Activated CD4-positive, alpha-beta memory T cell treated with anti-CD3 and anti-CD28 coated beads, Interleukin-2, amount 10 ng/mL, durations not matched to agents 7 days and 5 days (primary cell): ENCODE data around the gene KCNQ1. TPM values are rescaled to one million over a fixed set of nuclear protein-coding genes. Genes with fewer than 3 reads are reported as not detected.
A peak's percentile ranks its signal among the peaks of the same experiment; 100 is the strongest.

Source experiments
- CTCF ChIA-PET: fragments of 350-600 bp; sonication (Branson Sonifier 250); formaldehyde crosslinking; loops from one replicate; lab custom pipeline; 2021; ENCODE audit warnings: antibody characterized with exemption, inconsistent platforms; lab: Charles Lee
- POLR2A ChIA-PET: fragments of 350-600 bp; sonication (Branson Sonifier 250); formaldehyde crosslinking; loops from one replicate; lab custom pipeline; 2021; ENCODE audit warnings: antibody characterized with exemption; lab: Charles Lee
- DNase-seq: peaks from one replicate; pipeline ENCODE4 v3.0.0-alpha.2; 2020
- H3K27ac Mint-ChIP-seq: one replicate; pipeline ENCODE4 v1.8.0; 2021; ENCODE audit warnings: mild to moderate bottlenecking, mixed read lengths
- H3K27me3 Mint-ChIP-seq: one replicate; pipeline ENCODE4 v1.8.0; 2021; ENCODE audit warnings: mixed read lengths
- H3K36me3 Mint-ChIP-seq: one replicate; pipeline ENCODE4 v1.8.0; 2021; ENCODE audit warnings: low read depth, mixed read lengths
- H3K4me1 Mint-ChIP-seq: one replicate; pipeline ENCODE4 v1.8.0; 2021; ENCODE audit warnings: mixed read lengths
- H3K4me3 Mint-ChIP-seq: one replicate; pipeline ENCODE4 v1.8.0; 2021; ENCODE audit warnings: mild to moderate bottlenecking, mixed read lengths
- H3K9me3 Mint-ChIP-seq: one replicate; pipeline ENCODE4 v1.8.0; 2021; ENCODE audit warnings: mixed read lengths
- total RNA-seq, 2 experiments: library from RNA; stranded (reverse); gene quantifications; one replicate each; pipeline ENCODE4 v1.2.3, GENCODE V29; 2021

The KCNQ1 gene
- total RNA-seq, 2 experiments from 2014 or later, result 14.8 to 15.0 TPM

DNA sequence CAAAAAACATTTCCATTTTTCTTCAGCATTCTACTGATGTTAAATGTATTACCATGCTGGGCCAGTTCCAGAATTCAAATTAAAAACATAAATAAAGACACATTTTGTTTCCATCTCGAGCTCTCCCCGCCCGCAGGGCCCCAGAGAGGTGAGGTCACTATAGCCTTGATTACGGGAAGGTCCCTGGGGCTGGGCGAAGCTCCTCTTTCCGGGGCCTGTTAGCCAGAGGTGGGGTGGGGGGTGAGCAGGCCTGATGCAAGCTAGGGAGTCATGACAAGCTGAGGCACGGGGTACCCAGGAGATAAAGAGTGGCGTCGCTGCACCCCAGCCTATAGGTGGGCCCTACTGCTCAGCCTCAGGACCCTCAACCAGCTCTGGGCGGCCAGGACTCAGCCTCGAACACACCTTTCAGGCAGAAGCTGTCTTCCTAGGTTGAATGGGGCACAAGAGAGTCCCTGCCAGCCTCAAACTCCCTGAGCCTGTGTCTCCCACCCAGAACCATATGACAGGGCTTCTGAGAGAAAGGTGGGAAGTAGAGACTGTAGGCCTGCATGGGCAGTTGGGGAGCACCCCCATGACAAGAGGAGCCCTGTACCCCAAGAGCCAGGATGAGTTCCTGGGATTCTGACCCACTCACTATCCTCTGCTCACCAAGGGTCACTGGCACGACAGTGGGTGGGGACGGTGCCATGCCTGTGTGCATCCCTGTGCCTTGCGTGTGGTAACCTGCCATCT, 220.2 kb downstream of the KCNQ1 start:
- H3K4me3 Mint-ChIP-seq, result no peak overlapping the region
- H3K27me3 Mint-ChIP-seq, result no peaks in the 10 kb centered on the region
- H3K27ac Mint-ChIP-seq, result no peak overlapping the region
- ChIA-PET CTCF (no interaction called here), POLR2A (no interaction called here)
- no peaks in the 10 kb centered on the region for H3K4me1 Mint-ChIP-seq
- DNase-seq, result no peak
- peaks cover 12% of the 10 kb centered on the region for H3K36me3 Mint-ChIP-seq
- H3K9me3 Mint-ChIP-seq, result peaks cover 13% of the 10 kb centered on the region

- Mint-ChIP-seq H3K36me3 (peaks cover 8% of the 10 kb centered on the region), H3K4me1 (no peaks in the 10 kb centered on the region), H3K27ac (no peak overlapping the region), H3K9me3 (peaks cover 5% of the 10 kb centered on the region), H3K4me3 (no peak overlapping the region), H3K27me3 (no peaks in the 10 kb centered on the region)
- DNase-seq, result no peak
- ChIA-PET CTCF (no interaction called here), POLR2A (no interaction called here)
These were observed 221.0 kb downstream of the KCNQ1 start for GRCh38 chr11:2665526-2666400.

DNA sequence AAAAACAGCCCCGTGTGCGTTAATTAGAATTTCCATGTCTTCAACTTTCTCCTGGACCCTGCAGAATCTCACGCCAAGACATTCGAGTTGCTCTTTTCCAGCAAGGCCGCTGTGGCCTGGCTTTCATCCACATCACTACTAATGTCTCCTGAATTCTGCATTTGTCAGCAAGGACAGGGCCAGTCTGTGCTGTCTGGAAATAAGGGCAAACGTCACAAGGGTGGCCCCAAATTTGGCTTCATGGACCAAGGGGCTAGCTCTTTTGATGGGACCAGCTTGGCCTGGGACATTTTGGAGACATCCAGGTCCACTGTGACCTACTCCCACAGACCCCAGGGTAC, 221.6 kb downstream of the KCNQ1 start:
- Mint-ChIP-seq H3K27me3 (no peaks in the 10 kb centered on the region), H3K9me3 (no peaks in the 10 kb centered on the region), H3K27ac (no peak overlapping the region), H3K36me3 (peaks cover 3% of the 10 kb centered on the region), H3K4me1 (no peaks in the 10 kb centered on the region), H3K4me3 (no peak overlapping the region)
- ChIA-PET POLR2A (no interaction called here), CTCF (no interaction called here)
- no peak for DNase-seq

GRCh38 chr11:2666828-2667570, 222.2 kb downstream of the KCNQ1 start:
- no peak overlapping the region for H3K27ac Mint-ChIP-seq
- H3K4me1 Mint-ChIP-seq, result no peaks in the 10 kb centered on the region
- no peaks in the 10 kb centered on the region for H3K27me3 Mint-ChIP-seq
- no peak for DNase-seq
- H3K4me3 Mint-ChIP-seq, result no peak overlapping the region
- ChIA-PET POLR2A (no interaction called here), CTCF (no interaction called here)
- no peaks in the 10 kb centered on the region for H3K9me3 Mint-ChIP-seq
- H3K36me3 Mint-ChIP-seq, result peaks cover 3% of the 10 kb centered on the region

- CTCF ChIA-PET, result no interaction called here
- DNase-seq, result no peak
- POLR2A ChIA-PET, result no interaction called here
- H3K9me3 Mint-ChIP-seq, result no peaks in the 10 kb centered on the region
- no peaks in the 10 kb centered on the region for H3K36me3 Mint-ChIP-seq
- H3K4me1 Mint-ChIP-seq, result no peaks in the 10 kb centered on the region
- H3K27ac Mint-ChIP-seq, result no peak overlapping the region
- no peaks in the 10 kb centered on the region for H3K27me3 Mint-ChIP-seq
- no peak overlapping the region for H3K4me3 Mint-ChIP-seq
These were observed 223.1 kb downstream of the KCNQ1 start for GRCh38 chr11:2667940-2668339.

GRCh38 chr11:2668876-2669275, 224.1 kb downstream of the KCNQ1 start:
- DNase-seq, result peak; percentile 7
- H3K4me3 Mint-ChIP-seq, result no peak overlapping the region

DNA sequence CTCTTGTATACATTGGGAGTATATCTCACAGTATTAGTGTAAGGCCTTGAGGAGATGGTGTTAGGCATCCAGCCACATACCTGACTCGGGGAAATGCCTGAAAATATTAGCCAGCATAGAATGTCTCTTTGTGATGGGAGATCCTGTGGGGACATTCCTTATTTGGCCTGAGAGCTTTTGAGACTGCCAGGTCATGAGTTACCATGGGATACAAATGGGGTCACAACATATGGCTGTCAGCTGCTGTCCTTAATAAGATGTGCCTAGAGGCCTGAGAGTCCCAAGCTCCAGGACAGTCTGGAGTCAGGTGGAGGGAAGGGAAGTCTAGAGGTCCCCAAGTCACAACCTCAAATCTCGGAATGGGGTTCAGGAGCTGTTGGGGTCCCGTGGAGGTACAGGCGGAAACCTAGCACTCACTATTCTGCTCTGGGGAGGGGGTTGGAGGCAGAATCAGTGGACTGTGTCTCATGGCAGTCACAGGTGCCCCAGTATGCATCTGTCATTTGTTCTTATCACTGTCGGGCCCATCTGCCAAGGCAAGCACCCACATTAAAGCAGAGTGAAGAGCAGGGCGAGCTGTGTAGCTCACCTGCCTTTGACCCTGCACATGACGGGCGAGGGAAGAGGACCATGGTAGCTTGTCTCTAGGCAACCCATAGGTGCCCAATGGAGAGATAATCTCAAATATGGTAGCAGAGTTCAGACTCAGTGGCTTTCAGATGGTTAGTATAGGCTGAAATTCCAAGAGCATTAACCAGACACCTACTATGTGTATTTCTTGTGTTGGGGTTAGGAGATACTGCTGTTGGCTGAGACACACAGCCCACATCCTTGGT, 225.0 kb downstream of the KCNQ1 start:
- Mint-ChIP-seq H3K36me3 (no peaks in the 10 kb centered on the region), H3K27me3 (no peaks in the 10 kb centered on the region)

More at GRCh38 chr11:2668876-2669275, 224.1 kb downstream of the KCNQ1 start:
- Mint-ChIP-seq H3K36me3 (no peaks in the 10 kb centered on the region), H3K27ac (no peak overlapping the region), H3K27me3 (no peaks in the 10 kb centered on the region), H3K4me1 (no peaks in the 10 kb centered on the region), H3K9me3 (no peaks in the 10 kb centered on the region)
- ChIA-PET POLR2A (interaction anchor here (1.0 kb wide), 1 partner anchor 15 kb away, joined by 3 read pairs; no protein-coding TSS in a partner anchor), CTCF (no interaction called here)

DNA sequence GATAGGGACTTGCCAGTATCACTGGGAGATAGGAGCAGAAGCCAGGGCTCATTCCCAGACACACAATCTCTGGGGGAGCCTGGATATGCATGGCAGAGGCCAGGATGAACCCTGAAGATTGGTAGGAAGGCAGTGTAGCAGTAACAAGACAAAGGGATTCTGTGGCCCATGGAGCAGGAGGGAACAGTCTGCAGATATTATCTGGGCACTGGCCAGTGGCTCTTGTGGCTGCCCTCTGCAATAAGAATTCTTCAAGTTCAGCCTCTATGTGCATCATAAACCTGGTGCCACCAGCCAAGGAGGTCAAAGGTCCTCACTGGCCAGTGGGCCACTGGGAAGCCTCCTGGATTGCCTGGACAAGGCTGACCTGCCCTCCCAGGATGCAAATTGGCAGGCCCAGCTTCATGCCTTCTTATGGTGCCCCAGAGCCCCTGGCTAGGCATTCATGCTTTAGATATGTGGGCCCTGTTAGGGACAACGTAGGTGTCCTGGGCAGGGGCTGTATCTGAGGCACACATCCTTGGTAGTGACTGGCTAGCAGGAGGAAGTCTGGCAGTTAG, 225.8 kb downstream of the KCNQ1 start:
- H3K4me1 Mint-ChIP-seq, result no peaks in the 10 kb centered on the region
- DNase-seq, result peak; percentile 14
- H3K36me3 Mint-ChIP-seq, result no peaks in the 10 kb centered on the region
- H3K27me3 Mint-ChIP-seq, result no peaks in the 10 kb centered on the region
- POLR2A ChIA-PET, result no interaction called here
- no peaks in the 10 kb centered on the region for H3K9me3 Mint-ChIP-seq
- H3K4me3 Mint-ChIP-seq, result no peak overlapping the region
- no peak overlapping the region for H3K27ac Mint-ChIP-seq
- CTCF ChIA-PET, result no interaction called here

More for the DNA sequence above, 225.0 kb downstream of the KCNQ1 start:
- Mint-ChIP-seq H3K9me3 (no peaks in the 10 kb centered on the region), H3K4me3 (no peak overlapping the region), H3K4me1 (no peaks in the 10 kb centered on the region), H3K27ac (no peak overlapping the region)
- ChIA-PET POLR2A (interaction anchor here (1.0 kb wide), 1 partner anchor 14 kb away, joined by 3 read pairs; no protein-coding TSS in a partner anchor), CTCF (no interaction called here)
- peak; percentile 5 for DNase-seq

- no peaks in the 10 kb centered on the region for H3K27me3 Mint-ChIP-seq
- no peaks in the 10 kb centered on the region for H3K9me3 Mint-ChIP-seq
- POLR2A ChIA-PET, result no interaction called here
- no peak overlapping the region for H3K4me3 Mint-ChIP-seq
- CTCF ChIA-PET, result interaction anchor here (0.6 kb wide), 1 partner anchor 1118 kb away, joined by 3 read pairs; no protein-coding TSS in a partner anchor
- H3K4me1 Mint-ChIP-seq, result no peaks in the 10 kb centered on the region
- no peak overlapping the region for H3K27ac Mint-ChIP-seq
- DNase-seq, result peak; percentile 13
- H3K36me3 Mint-ChIP-seq, result no peaks in the 10 kb centered on the region
These were observed 226.9 kb downstream of the KCNQ1 start for GRCh38 chr11:2671748-2672147.

GRCh38 chr11:2672553-2673249, 227.9 kb downstream of the KCNQ1 start:
- no peak overlapping the region for H3K27ac Mint-ChIP-seq
- no peaks in the 10 kb centered on the region for H3K4me1 Mint-ChIP-seq
- CTCF ChIA-PET, result no interaction called here
- no peaks in the 10 kb centered on the region for H3K36me3 Mint-ChIP-seq
- H3K27me3 Mint-ChIP-seq, result no peaks in the 10 kb centered on the region
- H3K9me3 Mint-ChIP-seq, result no peaks in the 10 kb centered on the region
- POLR2A ChIA-PET, result no interaction called here
- DNase-seq, result peak; percentile 3
- no peak overlapping the region for H3K4me3 Mint-ChIP-seq

DNA sequence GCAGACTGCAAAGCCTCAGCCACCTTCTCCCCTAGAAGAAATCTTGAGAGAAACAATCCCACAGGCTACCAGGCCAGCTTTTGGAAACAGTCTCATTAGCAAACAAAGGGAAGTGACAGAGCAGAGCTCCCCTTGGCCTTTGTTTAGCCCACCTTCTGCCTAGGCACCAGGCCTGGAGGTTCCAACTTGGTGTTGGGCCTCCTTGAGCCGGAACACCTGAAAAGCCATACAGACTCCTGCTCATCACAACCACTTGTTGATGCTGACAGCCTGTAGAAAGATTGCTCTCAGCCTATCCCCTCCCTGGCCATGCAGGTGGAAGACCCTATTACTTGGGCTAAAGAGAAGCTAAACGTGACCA, 228.4 kb downstream of the KCNQ1 start:
- H3K27ac Mint-ChIP-seq, result no peak overlapping the region
- no peaks in the 10 kb centered on the region for H3K9me3 Mint-ChIP-seq
- POLR2A ChIA-PET, result no interaction called here
- no peak overlapping the region for H3K4me3 Mint-ChIP-seq
- no peaks in the 10 kb centered on the region for H3K27me3 Mint-ChIP-seq
- no peaks in the 10 kb centered on the region for H3K36me3 Mint-ChIP-seq
- DNase-seq, result peak; percentile 7
- H3K4me1 Mint-ChIP-seq, result no peaks in the 10 kb centered on the region
- CTCF ChIA-PET, result no interaction called here
